Chondrocyte (in vitro differentiated cells): ENCODE results near the gene PARP4. TPM values are rescaled to one million over a fixed set of nuclear protein-coding genes. Genes with fewer than 3 reads are reported as not detected.
"Not testable (repeated sequence)": the region's sequence is repeated elsewhere in the genome, so short reads cannot be mapped to it uniquely, and the experiment has no call there.

Source experiments
- DNase-seq: peaks from one replicate; pipeline ENCODE4 v3.0.0; 2021; ENCODE audit warnings: mixed read lengths, low spot score
- H3K27ac Mint-ChIP-seq: one replicate; pipeline ENCODE4 v1.8.0; 2021; ENCODE audit warnings: mild to moderate bottlenecking, moderate library complexity, mixed read lengths; ENCODE audit not compliant: unreplicated experiment
- H3K27me3 Mint-ChIP-seq: 2 replicates; pipeline ENCODE4 v1.8.0; 2021; ENCODE audit warnings: low read depth, mixed read lengths
- H3K36me3 Mint-ChIP-seq: 2 replicates; pipeline ENCODE4 v1.8.0; 2021; ENCODE audit warnings: low read depth, mixed read lengths
- H3K4me1 Mint-ChIP-seq: 2 replicates; pipeline ENCODE4 v1.8.0; 2021; ENCODE audit warnings: low read depth, mild to moderate bottlenecking, mixed read lengths
- H3K4me3 Mint-ChIP-seq: one replicate; pipeline ENCODE4 v1.8.0; 2021; ENCODE audit warnings: mild to moderate bottlenecking, moderate library complexity, mixed read lengths; ENCODE audit not compliant: unreplicated experiment
- H3K9me3 Mint-ChIP-seq: 2 replicates; pipeline ENCODE4 v1.8.0; 2021; ENCODE audit warnings: low read depth, mixed read lengths
- CTCF ChIP-seq: fragments of 200-600 bp; sonication (generic); IDR thresholded peaks from 2 replicates; pipeline ENCODE4 v1.5.0; 2021; ENCODE audit warnings: antibody characterized with exemption, mild to moderate bottlenecking, moderate library complexity
- total RNA-seq: library from RNA; stranded (reverse); gene quantifications from 3 replicates; pipeline ENCODE4 v1.2.1, GENCODE V29; 2021

Gene PARP4
- total RNA-seq, 1 donor from 2014 or later: 35.8 TPM

- Mint-ChIP-seq H3K27ac (no peak overlapping the region), H3K9me3 (no peaks in the 10 kb centered on the region), H3K4me1 (no peaks in the 10 kb centered on the region), H3K36me3 (peaks cover 52% of the 10 kb centered on the region), H3K27me3 (no peaks in the 10 kb centered on the region), H3K4me3 (no peak overlapping the region)
- TF ChIP-seq CTCF: no peak
- DNase-seq: no peak
Measured at GRCh38 chr13:24473686-24474085, 38.9 kb downstream of the PARP4 start.

GRCh38 chr13:24472129-24472528 is 40.4 kb downstream of the PARP4 start:
- not testable (repeated sequence) for H3K27me3 Mint-ChIP-seq, H3K4me3 Mint-ChIP-seq, H3K9me3 Mint-ChIP-seq, H3K4me1 Mint-ChIP-seq, H3K27ac Mint-ChIP-seq, DNase-seq
- peaks cover 57% of the 10 kb centered on the region for H3K36me3 Mint-ChIP-seq

GRCh38 chr13:24463078-24463477 is 49.5 kb downstream of the PARP4 start:
- Mint-ChIP-seq H3K4me1 (peaks cover 14% of the 10 kb centered on the region), H3K36me3 (peaks cover 19% of the 10 kb centered on the region)

GRCh38 chr13:24460256-24460655 is 52.3 kb downstream of the PARP4 start:
- Mint-ChIP-seq H3K4me1 (peaks cover 14% of the 10 kb centered on the region), H3K27me3 (no peaks in the 10 kb centered on the region), H3K9me3 (no peaks in the 10 kb centered on the region), H3K4me3 (no peak overlapping the region), H3K27ac (no peak overlapping the region), H3K36me3 (peaks cover 20% of the 10 kb centered on the region)
- no peak for TF ChIP-seq CTCF
- no peak for DNase-seq

More at GRCh38 chr13:24463078-24463477, 49.5 kb downstream of the PARP4 start:
- DNase-seq: no peak
- no peaks in the 10 kb centered on the region for H3K9me3 Mint-ChIP-seq
- H3K4me3 Mint-ChIP-seq: no peak overlapping the region
- TF ChIP-seq CTCF: no peak
- no peak overlapping the region for H3K27ac Mint-ChIP-seq
- H3K27me3 Mint-ChIP-seq: no peaks in the 10 kb centered on the region

GRCh38 chr13:24459726-24460125 is 52.9 kb downstream of the PARP4 start:
- Mint-ChIP-seq H3K9me3 (no peaks in the 10 kb centered on the region), H3K27me3 (no peaks in the 10 kb centered on the region), H3K4me1 (peaks cover 14% of the 10 kb centered on the region), H3K27ac (peak overlapping the region; percentile 78), H3K4me3 (no peak overlapping the region), H3K36me3 (peaks cover 21% of the 10 kb centered on the region)
- no peak for DNase-seq
- no peak for TF ChIP-seq CTCF

GRCh38 chr13:24459234-24459633 is 53.3 kb downstream of the PARP4 start:
- no peak for DNase-seq
- no peaks in the 10 kb centered on the region for H3K9me3 Mint-ChIP-seq
- peaks cover 14% of the 10 kb centered on the region for H3K4me1 Mint-ChIP-seq
- H3K27ac Mint-ChIP-seq: peak overlapping the region; percentile 78
- no peak overlapping the region for H3K4me3 Mint-ChIP-seq
- TF ChIP-seq CTCF: no peak
- H3K36me3 Mint-ChIP-seq: peaks cover 18% of the 10 kb centered on the region
- no peaks in the 10 kb centered on the region for H3K27me3 Mint-ChIP-seq
